Stimulated activated naive B cell treated with anti-CD40 and anti-IgM and Interleukin-4, amounts not matched to agents 10 μg/mL and 1 μg/mL and 100 μg/mL, for 72 hours (primary cell): ENCODE results near the gene CTBS.

ENCODE experiments used
- ATAC-seq, 2 donors: fragments of 150-1000 bp; cut with Tn5 transposase; replicated peaks; 2 replicates each; pipeline ENCODE4 v1.10.0; 2021; ENCODE audit warnings: moderate library complexity in 1 of 2
- DNase-seq: peaks from one replicate; pipeline ENCODE4 v3.0.0; 2021
- H3K27ac Mint-ChIP-seq: one replicate; pipeline ENCODE4 v1.8.0; 2022; ENCODE audit warnings: mild to moderate bottlenecking, mixed read lengths
- H3K27me3 Mint-ChIP-seq, 2 donors: one replicate each; pipeline ENCODE4 v1.8.0; 2022; ENCODE audit warnings: mixed read lengths in 2 of 2
- H3K36me3 Mint-ChIP-seq, 2 donors: one replicate each; pipeline ENCODE4 v1.8.0; 2022; ENCODE audit warnings: mixed read lengths in 2 of 2, mild to moderate bottlenecking in 1 of 2
- H3K4me1 Mint-ChIP-seq, 2 donors: one replicate each; pipeline ENCODE4 v1.8.0; 2022; ENCODE audit warnings: mixed read lengths in 2 of 2, mild to moderate bottlenecking in 1 of 2
- H3K4me3 Mint-ChIP-seq, 2 donors: one replicate each; pipeline ENCODE4 v1.8.0; 2022; ENCODE audit warnings: mild to moderate bottlenecking in 2 of 2, mixed read lengths in 2 of 2, moderate library complexity in 1 of 2
- H3K9me3 Mint-ChIP-seq, 2 donors: one replicate each; pipeline ENCODE4 v1.8.0; 2022; ENCODE audit warnings: mixed read lengths in 2 of 2, mild to moderate bottlenecking in 1 of 2

Gene CTBS, protein sequence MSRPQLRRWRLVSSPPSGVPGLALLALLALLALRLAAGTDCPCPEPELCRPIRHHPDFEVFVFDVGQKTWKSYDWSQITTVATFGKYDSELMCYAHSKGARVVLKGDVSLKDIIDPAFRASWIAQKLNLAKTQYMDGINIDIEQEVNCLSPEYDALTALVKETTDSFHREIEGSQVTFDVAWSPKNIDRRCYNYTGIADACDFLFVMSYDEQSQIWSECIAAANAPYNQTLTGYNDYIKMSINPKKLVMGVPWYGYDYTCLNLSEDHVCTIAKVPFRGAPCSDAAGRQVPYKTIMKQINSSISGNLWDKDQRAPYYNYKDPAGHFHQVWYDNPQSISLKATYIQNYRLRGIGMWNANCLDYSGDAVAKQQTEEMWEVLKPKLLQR

DNA sequence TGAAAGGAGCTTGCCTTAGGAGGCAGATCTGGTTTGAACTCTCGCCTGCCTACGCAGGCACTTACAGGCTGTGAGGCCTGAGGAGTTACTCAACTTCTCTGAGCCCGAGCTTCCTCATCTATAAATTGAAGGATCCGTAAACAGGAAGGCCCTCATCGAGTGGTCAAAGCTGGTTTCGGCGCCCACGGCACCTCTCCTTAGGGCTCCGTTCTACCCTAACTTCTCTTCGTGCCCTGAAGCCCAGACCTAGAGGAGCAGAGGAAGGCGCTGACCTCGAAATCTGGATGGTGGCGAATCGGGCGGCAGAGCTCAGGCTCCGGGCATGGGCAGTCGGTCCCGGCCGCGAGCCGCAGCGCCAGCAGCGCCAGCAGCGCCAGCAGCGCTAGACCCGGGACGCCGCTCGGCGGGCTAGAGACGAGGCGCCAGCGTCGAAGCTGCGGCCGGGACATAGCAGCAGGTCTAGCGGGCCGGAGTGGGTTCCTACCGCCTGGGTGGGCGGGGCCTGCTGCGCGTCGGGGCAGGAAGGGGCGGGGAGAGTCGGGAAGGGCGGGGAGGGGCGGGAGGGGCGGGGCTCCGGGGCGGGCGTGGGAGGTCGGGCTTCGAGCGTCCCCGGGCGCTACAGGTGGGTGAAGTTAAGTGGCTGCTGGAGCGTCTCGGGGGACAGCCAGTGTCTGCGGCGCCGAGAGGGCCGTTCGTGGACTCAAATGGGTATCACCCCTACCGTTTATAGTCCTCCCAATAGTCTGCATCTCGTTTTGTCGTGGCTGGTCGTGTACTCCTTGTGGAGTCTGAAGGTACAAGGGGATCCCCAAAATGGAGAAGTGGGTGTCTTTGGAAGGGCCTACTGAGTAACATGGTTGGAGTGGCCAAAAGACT, at the start of gene CTBS:
Gene CTBS (minus strand): TSS at position 474 of the 876 bp plus-strand sequence. CDS start 25 bp downstream, at position 449.
- Mint-ChIP-seq H3K27me3 (no peaks in the 10 kb centered on the region), H3K4me3 (peak within 1 kb of the TSS; percentile 94 to 97), H3K27ac (peak within 1 kb of the TSS; percentile 100), H3K9me3 (peaks cover 0 to 2% of the 10 kb centered on the region in 2 donors), H3K36me3 (peaks cover 19 to 24% of the 10 kb centered on the region in 2 donors), H3K4me1 (peaks cover 26 to 44% of the 10 kb centered on the region in 2 donors)
- DNase-seq (peak; percentile 85), ATAC-seq (peak; percentile 89 to 94)

DNA sequence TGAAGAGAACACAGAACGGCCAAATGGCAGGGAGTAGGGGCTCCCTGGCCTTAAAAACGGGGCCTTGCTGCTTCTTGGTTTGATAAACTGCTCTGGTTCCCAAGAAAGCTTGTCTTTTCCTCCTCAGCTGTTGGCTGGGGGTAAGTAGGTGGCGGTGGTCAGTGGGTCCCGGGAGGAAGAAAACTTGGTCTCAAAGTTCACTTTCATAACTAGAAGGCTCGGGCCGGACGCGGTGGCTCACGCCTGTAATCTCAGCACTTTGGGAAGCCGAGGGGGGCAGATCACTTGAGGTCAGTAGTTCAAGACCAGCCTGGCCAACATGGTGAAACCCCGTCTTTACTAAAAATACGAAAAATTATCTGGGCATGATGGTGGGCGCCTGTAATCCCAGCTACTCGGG, 47.3 kb upstream of the CTBS start:
- H3K4me1 Mint-ChIP-seq = peaks cover 4 to 18% of the 10 kb centered on the region in 2 donors
- H3K27ac Mint-ChIP-seq = no peak overlapping the region
- peaks cover 4 to 5% of the 10 kb centered on the region in 2 donors for H3K27me3 Mint-ChIP-seq
- no peak for ATAC-seq
- no peak for DNase-seq
- no peaks in the 10 kb centered on the region for H3K36me3 Mint-ChIP-seq
- H3K9me3 Mint-ChIP-seq = no peaks in the 10 kb centered on the region
- H3K4me3 Mint-ChIP-seq = no peak overlapping the region

DNA sequence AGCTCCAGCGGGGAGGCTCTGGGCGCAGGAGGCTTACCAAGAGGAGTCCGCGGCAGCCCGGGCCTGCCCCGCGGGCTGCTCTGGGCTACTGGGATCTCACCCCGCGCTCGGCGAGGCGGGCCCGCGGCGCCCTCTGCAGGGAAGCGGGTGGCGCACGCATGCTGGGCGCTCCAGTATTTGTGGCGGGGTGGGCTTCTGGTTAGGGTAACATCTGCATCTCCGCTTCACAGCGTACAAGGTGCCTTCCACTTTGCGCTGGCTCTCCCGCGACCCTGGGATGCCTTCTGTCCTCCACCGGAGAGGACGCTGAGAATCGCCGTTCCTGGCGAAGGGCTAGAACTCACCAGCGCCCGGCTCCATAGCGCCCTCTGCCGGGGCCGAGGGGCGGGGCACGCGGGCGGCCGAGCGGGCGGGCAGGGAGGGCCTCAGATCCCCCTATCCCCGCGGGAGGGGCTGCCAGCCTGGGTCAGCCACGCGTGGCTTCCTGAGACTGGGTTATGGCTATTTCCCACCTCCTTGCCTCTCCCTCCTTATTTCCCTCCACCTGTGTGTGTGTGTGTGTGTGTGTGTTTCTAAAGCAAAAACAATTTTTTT, 46.6 kb upstream of the CTBS start:
- Mint-ChIP-seq H3K4me1 (peaks cover 4 to 18% of the 10 kb centered on the region in 2 donors), H3K27ac (peak overlapping the region; percentile 72), H3K36me3 (no peaks in the 10 kb centered on the region), H3K27me3 (no peaks in the 10 kb centered on the region), H3K4me3 (peak overlapping the region; percentile 89 to 91), H3K9me3 (no peaks in the 10 kb centered on the region)
- peak; percentile 96 to 97 for ATAC-seq
- peak; percentile 80 for DNase-seq

DNA sequence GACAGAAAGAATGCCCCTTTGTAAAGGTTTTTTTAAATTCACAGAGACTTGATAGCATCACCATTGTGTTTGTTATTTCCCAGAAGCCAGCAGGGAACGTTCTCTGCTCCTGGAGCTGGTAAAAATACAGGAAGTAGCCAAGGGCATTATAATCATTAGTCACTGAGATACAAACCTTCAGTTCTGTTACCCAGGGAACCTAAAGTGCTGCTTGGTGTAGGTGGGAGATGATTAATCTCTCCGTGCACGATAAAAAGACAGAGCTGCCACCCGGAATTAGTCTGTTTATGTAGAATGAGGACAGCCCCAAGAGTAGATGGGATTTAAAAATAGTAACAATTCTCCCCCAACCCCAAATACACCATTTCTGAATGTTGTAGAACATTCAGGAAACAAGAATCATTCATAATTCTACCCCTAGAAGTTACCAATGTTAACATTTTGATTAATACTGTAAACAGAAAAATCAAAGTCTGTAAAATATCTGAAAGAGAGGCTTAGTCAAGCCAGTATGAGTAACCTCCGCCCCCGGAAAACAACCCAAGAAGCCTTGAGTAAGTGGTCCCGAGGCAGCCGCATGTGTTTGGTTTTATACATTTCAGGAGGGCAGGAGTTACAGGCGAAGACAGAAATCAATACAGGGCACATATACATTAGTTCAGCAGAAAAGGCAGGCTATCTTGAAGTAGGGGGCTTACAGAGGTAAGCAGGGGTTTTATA, 45.3 kb upstream of the CTBS start:
- Mint-ChIP-seq H3K9me3 (no peaks in the 10 kb centered on the region), H3K4me3 (peak overlapping the region in 1 of 2 donors; percentile 33), H3K27ac (no peak overlapping the region), H3K36me3 (no peaks in the 10 kb centered on the region), H3K4me1 (peaks cover 4 to 18% of the 10 kb centered on the region in 2 donors), H3K27me3 (no peaks in the 10 kb centered on the region)
- ATAC-seq (no peak), DNase-seq (no peak)

DNA sequence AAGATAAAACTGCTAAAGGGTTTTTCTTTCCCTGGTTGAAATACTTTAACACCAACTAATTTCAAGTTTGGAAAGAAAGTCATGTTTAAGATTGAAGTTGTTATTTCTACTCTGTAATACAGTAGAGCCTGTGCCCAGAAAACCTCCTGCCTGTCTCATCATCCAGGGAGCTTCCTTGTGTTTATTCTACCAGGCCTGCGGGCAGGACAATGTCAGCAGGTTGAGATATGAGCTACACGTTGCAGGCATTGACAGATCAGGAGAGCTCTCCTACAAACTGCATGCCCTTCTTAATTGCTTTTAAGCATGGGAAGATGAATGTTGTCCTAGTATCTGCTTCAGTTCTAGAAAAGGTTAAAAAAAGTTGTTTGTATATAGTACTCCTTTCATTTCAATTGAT, 43.1 kb upstream of the CTBS start:
- Mint-ChIP-seq H3K27me3 (peaks cover 0 to 6% of the 10 kb centered on the region in 2 donors), H3K4me1 (peaks cover 4 to 18% of the 10 kb centered on the region in 2 donors), H3K27ac (no peak overlapping the region), H3K9me3 (peaks cover 2 to 7% of the 10 kb centered on the region in 2 donors), H3K36me3 (peaks cover 0 to 6% of the 10 kb centered on the region in 2 donors), H3K4me3 (no peak overlapping the region)
- DNase-seq (no peak), ATAC-seq (no peak)

DNA sequence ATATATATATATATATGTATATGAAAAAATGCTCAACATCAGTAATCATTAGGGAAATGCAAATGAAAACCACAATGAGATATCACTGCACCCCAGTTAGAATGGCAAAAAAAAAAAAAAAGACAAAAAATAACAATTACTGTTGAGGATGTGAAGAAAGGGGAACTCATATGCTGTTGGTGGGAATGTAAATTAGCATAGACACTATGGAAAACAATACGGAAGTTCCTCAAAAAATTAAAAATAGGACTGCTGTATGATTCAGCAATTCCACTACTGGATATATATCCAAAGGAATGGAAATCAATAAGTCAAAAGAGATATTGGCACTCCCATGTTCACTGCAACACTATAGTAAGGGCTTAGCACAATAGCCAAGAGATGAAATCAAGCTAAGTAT, 41.5 kb upstream of the CTBS start:
- ATAC-seq (no peak), DNase-seq (no peak)
- peaks cover 2 to 8% of the 10 kb centered on the region in 2 donors for H3K9me3 Mint-ChIP-seq
- peaks cover 2 to 13% of the 10 kb centered on the region in 2 donors for H3K4me1 Mint-ChIP-seq
- H3K27me3 Mint-ChIP-seq = peaks cover 4 to 9% of the 10 kb centered on the region in 2 donors
- peaks cover 0 to 6% of the 10 kb centered on the region in 2 donors for H3K36me3 Mint-ChIP-seq
- no peak overlapping the region for H3K27ac Mint-ChIP-seq
- no peak overlapping the region for H3K4me3 Mint-ChIP-seq

DNA sequence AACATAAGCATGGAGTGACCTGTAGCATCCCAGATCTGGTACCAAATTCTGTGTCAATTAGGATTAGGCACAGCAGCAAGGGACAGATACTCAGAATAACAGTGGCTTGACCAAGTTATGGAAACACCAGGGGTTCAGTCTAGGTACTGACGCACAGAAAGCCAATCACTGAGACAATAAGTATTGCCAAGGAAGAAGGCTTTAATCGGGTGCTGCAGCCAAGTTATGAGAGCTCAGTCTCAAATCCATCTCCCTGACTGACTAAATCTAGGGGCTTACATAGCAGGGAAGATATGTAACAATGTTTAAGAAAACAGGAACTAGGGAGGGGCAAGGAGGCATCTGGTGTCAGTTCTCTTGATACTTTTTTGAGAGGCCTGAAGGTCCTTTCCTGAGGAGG, 39.6 kb upstream of the CTBS start:
- Mint-ChIP-seq H3K4me3 (no peak overlapping the region), H3K36me3 (peaks cover 0 to 6% of the 10 kb centered on the region in 2 donors), H3K27ac (no peak overlapping the region), H3K27me3 (peaks cover 4 to 12% of the 10 kb centered on the region in 2 donors), H3K4me1 (no peaks in the 10 kb centered on the region), H3K9me3 (peaks cover 2 to 10% of the 10 kb centered on the region in 2 donors)
- DNase-seq = no peak
- no peak for ATAC-seq

DNA sequence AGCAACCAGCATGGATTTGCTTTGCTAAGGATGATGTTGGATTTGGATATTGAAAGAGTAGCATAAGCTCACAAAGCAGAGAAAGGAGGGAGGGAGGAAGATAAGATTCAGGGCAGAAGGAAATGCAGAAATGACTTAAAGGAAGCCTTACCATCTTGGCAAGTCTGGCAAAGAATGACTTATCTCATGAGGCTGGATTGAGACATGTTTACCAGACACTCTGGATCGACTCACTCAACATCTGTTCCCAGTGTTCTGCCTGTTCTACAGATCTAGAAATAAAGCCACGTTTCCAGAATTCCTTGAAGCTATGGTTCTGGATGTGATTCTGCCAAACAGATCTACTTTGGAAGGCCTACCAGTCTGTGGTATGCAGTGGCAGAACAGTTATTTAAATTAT, 38.8 kb upstream of the CTBS start:
- no peak for DNase-seq
- H3K9me3 Mint-ChIP-seq = peaks cover 2 to 10% of the 10 kb centered on the region in 2 donors
- no peak overlapping the region for H3K4me3 Mint-ChIP-seq
- H3K27ac Mint-ChIP-seq = no peak overlapping the region
- ATAC-seq = no peak
- no peaks in the 10 kb centered on the region for H3K4me1 Mint-ChIP-seq
- H3K27me3 Mint-ChIP-seq = peaks cover 4 to 12% of the 10 kb centered on the region in 2 donors
- peaks cover 0 to 6% of the 10 kb centered on the region in 2 donors for H3K36me3 Mint-ChIP-seq

DNA sequence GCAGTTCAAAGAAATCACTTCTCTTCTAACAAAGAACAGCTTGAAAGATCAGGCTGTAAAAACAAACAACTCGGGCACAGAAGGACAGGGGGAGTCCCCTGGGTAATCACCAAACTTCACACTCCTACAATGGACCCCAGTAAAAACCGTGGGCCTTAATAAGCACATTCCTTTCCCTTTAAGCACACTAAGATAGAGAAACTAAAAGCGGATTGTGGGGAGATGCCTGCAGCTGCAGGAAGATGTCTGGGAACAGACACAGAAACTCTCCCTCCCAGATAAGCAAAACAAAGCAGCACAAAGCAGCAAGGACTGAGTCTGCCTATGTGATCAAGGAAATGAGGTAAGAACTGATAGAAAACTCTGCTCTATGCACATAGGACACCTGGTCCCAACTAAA, 37.6 kb upstream of the CTBS start:
- Mint-ChIP-seq H3K4me1 (no peaks in the 10 kb centered on the region), H3K27ac (no peak overlapping the region), H3K36me3 (peaks cover 0 to 7% of the 10 kb centered on the region in 2 donors), H3K27me3 (peaks cover 4 to 14% of the 10 kb centered on the region in 2 donors), H3K4me3 (no peak overlapping the region), H3K9me3 (peaks cover 2 to 11% of the 10 kb centered on the region in 2 donors)
- DNase-seq = no peak
- no peak for ATAC-seq

DNA sequence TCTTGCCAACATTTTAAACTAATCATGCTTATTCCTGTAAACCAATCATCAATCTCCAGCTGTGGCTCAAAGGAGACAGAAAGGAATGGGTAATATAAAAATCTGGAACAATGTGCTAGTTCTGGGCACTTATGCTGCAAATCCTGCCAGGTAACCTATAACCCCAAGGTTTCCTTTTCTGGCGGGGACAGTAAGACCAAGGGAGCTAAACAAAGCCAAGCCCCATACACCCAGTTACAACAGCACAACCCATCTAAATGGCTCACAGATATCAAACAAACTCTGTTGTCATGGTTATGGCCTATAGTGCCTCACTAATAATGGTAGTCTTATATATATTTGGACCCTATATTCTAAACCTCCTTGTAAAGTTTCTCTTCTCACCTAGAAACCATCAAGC, 36.9 kb upstream of the CTBS start:
- Mint-ChIP-seq H3K27me3 (peaks cover 7 to 19% of the 10 kb centered on the region in 2 donors), H3K4me1 (no peaks in the 10 kb centered on the region), H3K27ac (no peak overlapping the region), H3K4me3 (no peak overlapping the region), H3K9me3 (peaks cover 7 to 16% of the 10 kb centered on the region in 2 donors), H3K36me3 (peaks cover 5 to 12% of the 10 kb centered on the region in 2 donors)
- no peak for DNase-seq
- no peak for ATAC-seq

DNA sequence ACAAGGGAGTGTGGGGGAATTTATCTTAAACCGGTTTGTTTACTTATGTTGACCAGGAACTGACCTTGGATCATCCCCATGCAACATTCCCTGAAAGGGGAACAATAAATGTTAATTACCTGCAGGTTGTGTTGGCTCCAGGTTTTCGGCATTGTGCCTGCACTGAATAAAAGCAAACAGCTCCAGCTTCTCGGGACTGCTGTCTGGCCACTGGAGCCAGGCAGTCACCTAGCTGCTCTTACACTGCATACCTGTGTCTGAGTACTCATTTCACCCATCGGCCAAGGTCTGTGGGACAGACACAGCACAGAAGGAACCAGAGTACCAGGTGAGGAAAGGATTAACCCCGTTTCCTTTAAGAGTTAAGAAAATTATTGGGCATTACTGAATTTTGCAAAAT, 32.7 kb upstream of the CTBS start:
- peaks cover 11 to 23% of the 10 kb centered on the region in 2 donors for H3K27me3 Mint-ChIP-seq
- peaks cover 20 to 25% of the 10 kb centered on the region in 2 donors for H3K36me3 Mint-ChIP-seq
- no peak overlapping the region for H3K4me3 Mint-ChIP-seq
- no peak overlapping the region for H3K27ac Mint-ChIP-seq
- H3K9me3 Mint-ChIP-seq = peaks cover 21 to 25% of the 10 kb centered on the region in 2 donors
- ATAC-seq = no peak
- DNase-seq = no peak
- no peaks in the 10 kb centered on the region for H3K4me1 Mint-ChIP-seq

DNA sequence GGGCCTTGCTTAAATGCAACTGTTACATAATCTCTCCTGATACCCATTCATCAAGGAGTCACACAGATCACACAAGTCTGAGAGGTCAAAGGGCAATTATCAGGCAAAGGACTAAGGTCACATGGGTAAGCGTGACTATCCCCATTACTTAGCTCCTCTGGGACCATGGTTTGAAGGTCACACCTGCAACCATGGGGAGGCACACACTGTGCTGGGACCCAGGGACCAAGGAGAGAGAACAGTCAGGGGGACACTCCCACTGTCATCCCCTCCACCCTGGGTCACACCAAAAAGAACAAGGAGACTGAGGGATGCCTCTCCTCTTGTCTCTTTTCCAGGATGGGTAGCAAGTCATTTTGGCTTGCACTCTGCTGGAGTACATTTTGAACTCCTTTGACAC, 30.9 kb upstream of the CTBS start:
- Mint-ChIP-seq H3K27me3 (peaks cover 7 to 19% of the 10 kb centered on the region in 2 donors), H3K9me3 (peaks cover 17 to 28% of the 10 kb centered on the region in 2 donors), H3K4me1 (peaks cover 0 to 4% of the 10 kb centered on the region in 2 donors), H3K4me3 (no peak overlapping the region), H3K27ac (no peak overlapping the region), H3K36me3 (peaks cover 23 to 29% of the 10 kb centered on the region in 2 donors)
- DNase-seq (no peak), ATAC-seq (no peak)

DNA sequence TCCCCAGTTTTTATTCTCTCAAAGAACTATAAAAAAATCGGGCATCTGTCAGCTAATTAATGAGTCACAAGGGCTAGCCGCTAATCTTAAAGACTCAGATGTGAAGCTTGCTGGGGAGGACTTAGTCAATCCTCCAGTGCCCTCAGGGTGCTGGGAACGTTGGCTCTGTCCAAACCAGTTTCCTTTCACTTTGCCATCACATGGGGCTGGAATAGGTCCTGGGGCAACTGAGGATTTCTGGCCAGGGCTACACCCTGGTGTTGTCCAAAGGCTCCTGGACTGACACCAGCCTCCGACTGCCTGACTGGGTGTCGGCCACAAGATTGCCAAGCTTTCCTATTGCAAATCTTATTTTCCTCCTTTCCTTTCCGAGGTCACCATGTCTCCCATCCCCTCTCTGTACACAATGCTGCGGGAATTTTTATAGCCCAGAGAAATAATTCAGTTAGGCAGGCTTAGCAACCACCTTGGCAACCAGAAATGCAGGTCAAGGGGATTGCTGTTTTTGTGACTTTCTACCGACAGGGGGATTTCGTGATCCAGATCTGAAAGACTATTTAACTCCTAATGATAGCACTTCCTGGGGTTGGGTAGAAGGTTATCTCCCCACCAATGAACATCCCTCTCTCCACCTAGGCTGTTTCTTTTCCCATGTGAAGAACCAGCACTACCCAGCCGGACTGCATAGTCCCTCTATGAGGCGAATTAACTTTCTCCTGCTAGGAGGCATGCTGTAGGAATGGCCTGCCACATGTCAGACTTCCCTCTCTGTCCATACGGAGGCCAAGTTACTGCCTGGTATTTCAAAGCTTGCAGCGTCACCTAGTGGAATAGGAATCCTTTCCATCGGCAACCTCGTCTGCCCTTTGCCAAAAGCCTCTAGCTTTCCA, 29.9 kb upstream of the CTBS start:
- DNase-seq (no peak), ATAC-seq (no peak)
- no peak overlapping the region for H3K4me3 Mint-ChIP-seq
- peaks cover 21 to 30% of the 10 kb centered on the region in 2 donors for H3K9me3 Mint-ChIP-seq
- H3K27me3 Mint-ChIP-seq = peaks cover 7 to 19% of the 10 kb centered on the region in 2 donors
- peaks cover 9 to 10% of the 10 kb centered on the region in 2 donors for H3K4me1 Mint-ChIP-seq
- H3K36me3 Mint-ChIP-seq = peaks cover 23 to 33% of the 10 kb centered on the region in 2 donors
- H3K27ac Mint-ChIP-seq = no peak overlapping the region
